DND-41 (cell line): ENCODE measurements around the gene MISP3.

ENCODE experiments used
- CTCF ChIP-seq: IDR thresholded peaks from 2 replicates; pipeline ENCODE4 v1.5.1; 2012; ENCODE audit warnings: borderline replicate concordance, low read length, moderate library complexity, mild to moderate bottlenecking; ENCODE audit not compliant: poor library complexity, severe bottlenecking; ENCODE audit errors: extremely low read depth
- EZH2 ChIP-seq: IDR thresholded peaks from 3 replicates; pipeline ENCODE4 v1.6.1; 2012; ENCODE audit warnings: borderline replicate concordance, low read depth, mild to moderate bottlenecking, moderate library complexity, low read length, inconsistent platforms; ENCODE audit not compliant: severe bottlenecking

DNA sequence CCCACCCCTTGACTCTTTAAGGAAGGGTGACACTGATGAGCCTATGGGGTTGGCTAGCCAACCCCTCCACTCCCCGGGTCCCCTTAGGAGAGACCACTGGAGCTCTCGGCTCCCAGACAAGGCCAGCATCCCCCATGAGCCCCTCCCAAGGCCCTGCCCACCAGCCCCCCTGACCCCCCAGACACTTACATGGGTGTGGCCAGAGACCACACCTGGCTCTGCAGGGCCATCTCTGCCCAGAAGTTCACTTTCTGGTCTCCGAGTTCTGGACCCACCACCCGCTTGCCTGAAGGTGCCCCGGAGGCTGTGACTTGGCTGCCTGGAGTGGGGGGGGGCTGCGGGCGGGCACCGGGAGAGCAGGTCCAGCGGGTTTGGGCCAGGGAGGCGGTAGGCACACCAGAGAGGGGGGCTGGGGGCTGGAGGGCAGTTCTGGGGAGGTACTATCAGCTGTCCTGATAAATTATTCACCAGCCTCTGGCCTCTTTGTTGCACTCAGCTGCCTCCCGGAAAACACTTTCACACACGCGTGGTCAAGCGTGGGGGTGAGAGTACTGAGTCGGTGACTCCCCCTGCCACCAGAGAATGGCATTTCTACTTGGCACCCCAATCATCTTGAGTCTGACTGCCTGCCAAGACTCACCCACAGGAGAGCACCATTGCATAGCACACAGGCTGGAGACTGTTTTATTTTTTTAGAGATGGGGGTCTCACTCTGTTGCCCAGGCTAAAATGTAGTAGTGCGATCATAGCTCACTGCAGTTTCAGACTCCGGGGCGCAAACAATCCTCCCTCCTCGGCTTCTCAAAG is 10.6 kb upstream of the MISP3 start, which contains the start of gene PALM3:
- TF ChIP-seq CTCF (no peak), EZH2 (no peak)
